GM23248 (cell line): ENCODE results near the gene DDX27. TPM values are rescaled to one million over a fixed set of nuclear protein-coding genes. Genes with fewer than 3 reads are reported as not detected.

ENCODE experiments used
- DNase-seq: peaks from one replicate; pipeline ENCODE4 v3.0.0-alpha.2; 2015
- H2AFZ ChIP-seq: fragments of 200-600 bp; sonication (generic); 2 replicates; pipeline ENCODE4 v1.6.1; 2016; ENCODE audit warnings: antibody characterized with exemption
- H3F3A ChIP-seq: fragments of 200-600 bp; sonication (generic); 2 replicates; pipeline ENCODE4 v1.6.1; 2016; ENCODE audit warnings: mild to moderate bottlenecking, antibody characterized with exemption, mixed run types; ENCODE audit not compliant: insufficient read depth
- H3K27ac ChIP-seq: fragments of 200-600 bp; sonication (generic); 2 replicates; pipeline ENCODE4 v1.5.1; 2016; ENCODE audit warnings: mild to moderate bottlenecking
- H3K27me3 ChIP-seq: fragments of 200-600 bp; sonication (generic); replicated peaks from 2 replicates; pipeline ENCODE4 v1.6.1; 2016; ENCODE audit warnings: mild to moderate bottlenecking; ENCODE audit not compliant: insufficient read depth
- H3K36me3 ChIP-seq: fragments of 200-600 bp; sonication (generic); 2 replicates; pipeline ENCODE4 v1.6.1; 2016; ENCODE audit warnings: low read depth, mild to moderate bottlenecking
- H3K4me1 ChIP-seq: fragments of 200-600 bp; sonication (generic); 2 replicates; pipeline ENCODE4 v1.6.1; 2016; ENCODE audit warnings: mild to moderate bottlenecking; ENCODE audit not compliant: insufficient read depth
- H3K4me2 ChIP-seq: fragments of 200-600 bp; sonication (generic); one replicate; pipeline ENCODE4 v1.6.1; 2016; ENCODE audit warnings: mild to moderate bottlenecking; ENCODE audit not compliant: unreplicated experiment
- H3K4me3 ChIP-seq: fragments of 200-600 bp; sonication (generic); 2 replicates; pipeline ENCODE4 v1.5.1; 2016; ENCODE audit warnings: mild to moderate bottlenecking
- H3K79me2 ChIP-seq: fragments of 200-600 bp; sonication (generic); 2 replicates; pipeline ENCODE4 v1.6.1; 2016; ENCODE audit warnings: mild to moderate bottlenecking; ENCODE audit not compliant: insufficient read depth
- H3K9ac ChIP-seq: fragments of 200-600 bp; sonication (generic); 2 replicates; pipeline ENCODE4 v1.6.1; 2016; ENCODE audit warnings: mild to moderate bottlenecking
- H3K9me2 ChIP-seq: fragments of 200-600 bp; sonication (generic); 2 replicates; pipeline ENCODE4 v1.6.1; 2016; ENCODE audit warnings: mixed run types, mild to moderate bottlenecking, moderate library complexity; ENCODE audit not compliant: insufficient read depth
- H3K9me3 ChIP-seq: fragments of 200-600 bp; sonication (generic); one replicate; pipeline ENCODE4 v1.6.1; 2017; ENCODE audit warnings: low read depth
- H4K20me1 ChIP-seq: fragments of 200-600 bp; sonication (generic); 2 replicates; pipeline ENCODE4 v1.6.0; 2016; ENCODE audit not compliant: insufficient read depth
- EZH2 ChIP-seq: fragments of 200-600 bp; sonication (generic); IDR thresholded peaks from 2 replicates; pipeline ENCODE4 v1.6.1; 2018; ENCODE audit warnings: antibody characterized with exemption, mild to moderate bottlenecking; ENCODE audit not compliant: insufficient read depth, poor library complexity, severe bottlenecking
- EZH2phosphoT487 ChIP-seq: fragments of 200-600 bp; sonication (generic); IDR thresholded peaks from 2 replicates; pipeline ENCODE4 v1.6.1; 2018; ENCODE audit warnings: antibody characterized with exemption, moderate library complexity, mild to moderate bottlenecking, low read depth; ENCODE audit not compliant: insufficient read depth
- WGBS, 2 experiments: methylation state at CpG; one replicate each; pipeline ENCODE4 v1.1.6; 2015 to 2017; ENCODE audit warnings: low lambda C conversion rate in 2 of 2, low coverage in 1 of 2; ENCODE audit errors: missing lambda C conversion rate in 2 of 2; 5-methylcytosine and 5-hydroxymethylcytosine counted together
- in situ Hi-C: fragments of 300-500 bp; cut with MboI; formaldehyde crosslinking; loops from 2 replicates; pipeline ENCODE4 v1.15.0; 2020
- polyA plus RNA-seq: library from polyadenylated mRNA; unstranded; fragments of >200 nt; fragmentation: Nextera tagmentation; extraction: Ambion mirVana; gene quantifications from 2 replicates; pipeline ENCODE4 v1.2.1, GENCODE V29; 2016
- total RNA-seq: library from RNA; depleted of rRNA; stranded (reverse); fragments of >200 nt; shearing (Covaris generic); gene quantifications from 2 replicates; pipeline ENCODE4 v1.2.3, GENCODE V29; 2014

Gene DDX27
- total and polyA plus RNA-seq, 2 experiments from 2014 or later, result 25.3 to 35.6 TPM

- Histone ChIP-seq H3K27ac (no peak overlapping the region), H3K79me2 (peaks cover 89% of the 10 kb centered on the region), H4K20me1 (peaks cover 70% of the 10 kb centered on the region), H3F3A (peaks cover 100% of the 10 kb centered on the region), H3K4me3 (peak overlapping the region; percentile 96), H3K4me1 (peaks cover 56% of the 10 kb centered on the region), H3K4me2 (peak overlapping the region; percentile 39), H3K9me3 (no peaks in the 10 kb centered on the region), H3K27me3 (no peaks in the 10 kb centered on the region), H3K9ac (no peak overlapping the region), H3K9me2 (no peaks in the 10 kb centered on the region), H3K36me3 (peaks cover 97% of the 10 kb centered on the region), H2AFZ (no peak overlapping the region)
- TF ChIP-seq EZH2 (no peak), EZH2phosphoT487 (no peak)
- no peak for DNase-seq
- WGBS, 2 experiments, result 100% methylated on average over 1 of the region's 1 CpG
- in situ Hi-C loops, result no loop called here
Measured at GRCh38 chr20:49285233-49285668, 66.0 kb downstream of the DDX27 start.

- Histone ChIP-seq H3K4me3 (peak overlapping the region; percentile 96), H3K9ac (no peak overlapping the region), H3K79me2 (peaks cover 82% of the 10 kb centered on the region), H3K27ac (no peak overlapping the region), H4K20me1 (peaks cover 67% of the 10 kb centered on the region), H3K4me1 (peaks cover 50% of the 10 kb centered on the region), H3K4me2 (peak overlapping the region; percentile 39), H2AFZ (no peak overlapping the region), H3K9me2 (no peaks in the 10 kb centered on the region), H3K9me3 (no peaks in the 10 kb centered on the region), H3F3A (peaks cover 100% of the 10 kb centered on the region), H3K36me3 (peaks cover 97% of the 10 kb centered on the region), H3K27me3 (no peaks in the 10 kb centered on the region)
- in situ Hi-C loops, result no loop called here
- no peak for DNase-seq
- 67 to 73% methylated on average over 4 of the region's 4 CpGs for WGBS, 2 experiments
- TF ChIP-seq EZH2phosphoT487, result no peak
- no peak for TF ChIP-seq EZH2
Measured at GRCh38 chr20:49285813-49286494, 66.7 kb downstream of the DDX27 start.

DNA sequence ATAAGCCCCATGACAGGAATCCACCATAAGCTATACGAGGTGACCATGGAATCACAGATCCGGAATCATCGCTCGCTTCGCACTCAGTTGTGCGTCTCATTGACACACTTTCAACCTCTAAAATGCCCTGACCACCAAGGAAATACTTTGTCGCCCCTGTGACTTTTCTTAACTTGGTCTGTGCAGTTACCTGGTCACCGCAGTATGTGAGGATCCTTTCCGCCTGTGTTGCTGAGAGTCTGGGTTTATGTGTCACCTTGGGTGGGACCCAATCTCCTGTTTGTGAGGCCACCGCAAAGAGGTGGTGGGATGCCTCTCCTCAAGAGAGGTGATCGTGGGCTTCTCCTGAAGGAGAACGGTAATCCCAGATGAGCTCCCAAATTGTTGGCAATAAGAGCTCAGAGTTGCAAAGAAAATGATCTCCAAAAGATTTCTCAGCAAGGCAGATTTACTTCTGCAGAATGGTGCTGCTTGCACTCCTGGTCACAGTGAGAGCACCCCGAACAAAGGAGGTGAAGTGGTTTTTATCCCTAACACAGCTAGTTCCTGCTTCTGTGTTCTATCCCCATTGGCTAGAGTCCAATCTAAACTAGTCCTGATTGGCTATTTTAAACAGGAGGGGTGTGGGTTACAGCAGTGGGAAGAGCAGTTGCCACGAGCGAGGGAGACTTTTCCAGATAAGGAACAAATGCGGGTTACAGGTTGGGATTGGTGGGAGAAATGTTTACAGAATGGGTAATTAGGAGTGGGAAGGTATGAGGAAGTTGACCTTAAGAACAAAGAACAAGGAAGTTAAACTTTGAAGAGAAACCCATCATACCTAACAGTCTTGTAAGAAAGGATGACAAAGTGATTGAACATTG lies 67.7 kb downstream of the DDX27 start:
- Histone ChIP-seq H3K36me3 (peaks cover 91% of the 10 kb centered on the region), H2AFZ (no peak overlapping the region), H3K27me3 (no peaks in the 10 kb centered on the region), H3K4me2 (peak overlapping the region; percentile 23), H3K9me3 (no peaks in the 10 kb centered on the region), H3K79me2 (peaks cover 73% of the 10 kb centered on the region), H4K20me1 (peaks cover 57% of the 10 kb centered on the region), H3K27ac (peak overlapping the region; percentile 51; the same call in 1 of the 2 replicates), H3F3A (peaks cover 100% of the 10 kb centered on the region), H3K4me1 (peaks cover 45% of the 10 kb centered on the region), H3K9ac (no peak overlapping the region), H3K4me3 (no peak overlapping the region), H3K9me2 (no peaks in the 10 kb centered on the region)
- TF ChIP-seq EZH2, result no peak
- 94 to 95% methylated on average over 16 of the region's 16 CpGs for WGBS, 2 experiments
- DNase-seq, result peak; percentile 38
- in situ Hi-C loops, result no loop called here

GRCh38 chr20:49287555-49288249 lies 68.5 kb downstream of the DDX27 start:
- H3K27ac ChIP-seq, result peak overlapping the region; percentile 51
- H3K79me2 ChIP-seq, result peaks cover 65% of the 10 kb centered on the region
- in situ Hi-C loops, result no loop called here
- H3K9me2 ChIP-seq, result no peaks in the 10 kb centered on the region
- no peaks in the 10 kb centered on the region for H3K27me3 ChIP-seq
- no peak overlapping the region for H2AFZ ChIP-seq
- peaks cover 83% of the 10 kb centered on the region for H3K36me3 ChIP-seq
- no peak overlapping the region; the same call in 1 of the 2 replicates for H3K4me3 ChIP-seq
- H3K4me2 ChIP-seq, result peak overlapping the region; percentile 23
- TF ChIP-seq EZH2 (no peak), EZH2phosphoT487 (no peak)
- DNase-seq, result peak; percentile 68
- peaks cover 100% of the 10 kb centered on the region for H3F3A ChIP-seq
- H4K20me1 ChIP-seq, result peaks cover 50% of the 10 kb centered on the region
- H3K9ac ChIP-seq, result peak overlapping the region; percentile 19; the same call in 1 of the 2 replicates
- H3K4me1 ChIP-seq, result peaks cover 37% of the 10 kb centered on the region
- no peaks in the 10 kb centered on the region for H3K9me3 ChIP-seq
